Measurements from ENCODE around the gene ZEB2.

GRCh38 chr2:144378551-144378950, 141.4 kb downstream of the ZEB2 start:
- TF ChIP-seq CTCF (IDR thresholded peaks at IDR 0.05) (no peak), POLR2A (IDR thresholded peaks at IDR 0.05) (no peak), POLR2AphosphoS5 (IDR thresholded peaks at IDR 0.05) (no peak), EP300 (IDR thresholded peaks at IDR 0.05) (no peak)

Measured in stomach (tissue), 4 donors.